ENCODE results near the gene IRX3.

GRCh38 chr16:54283725-54284318 is 2.8 kb downstream of the IRX3 start:
- TF ChIP-seq POLR2A (IDR thresholded peaks at IDR 0.05): no peak
- TF ChIP-seq, protein P1, sequence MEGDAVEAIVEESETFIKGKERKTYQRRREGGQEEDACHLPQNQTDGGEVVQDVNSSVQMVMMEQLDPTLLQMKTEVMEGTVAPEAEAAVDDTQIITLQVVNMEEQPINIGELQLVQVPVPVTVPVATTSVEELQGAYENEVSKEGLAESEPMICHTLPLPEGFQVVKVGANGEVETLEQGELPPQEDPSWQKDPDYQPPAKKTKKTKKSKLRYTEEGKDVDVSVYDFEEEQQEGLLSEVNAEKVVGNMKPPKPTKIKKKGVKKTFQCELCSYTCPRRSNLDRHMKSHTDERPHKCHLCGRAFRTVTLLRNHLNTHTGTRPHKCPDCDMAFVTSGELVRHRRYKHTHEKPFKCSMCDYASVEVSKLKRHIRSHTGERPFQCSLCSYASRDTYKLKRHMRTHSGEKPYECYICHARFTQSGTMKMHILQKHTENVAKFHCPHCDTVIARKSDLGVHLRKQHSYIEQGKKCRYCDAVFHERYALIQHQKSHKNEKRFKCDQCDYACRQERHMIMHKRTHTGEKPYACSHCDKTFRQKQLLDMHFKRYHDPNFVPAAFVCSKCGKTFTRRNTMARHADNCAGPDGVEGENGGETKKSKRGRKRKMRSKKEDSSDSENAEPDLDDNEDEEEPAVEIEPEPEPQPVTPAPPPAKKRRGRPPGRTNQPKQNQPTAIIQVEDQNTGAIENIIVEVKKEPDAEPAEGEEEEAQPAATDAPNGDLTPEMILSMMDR (IDR thresholded peaks at IDR 0.05): no peak

All from ovary (tissue), 3 donors.